Measurements from ENCODE around the gene SAXO1. TPM values are rescaled to one million over a fixed set of nuclear protein-coding genes. Genes with fewer than 3 reads are reported as not detected.
A peak's percentile ranks its signal among the peaks of the same experiment; 100 is the strongest.

SAXO1 gene
- total RNA-seq, 1 donor from 2014 or later: 0.14 TPM

DNA sequence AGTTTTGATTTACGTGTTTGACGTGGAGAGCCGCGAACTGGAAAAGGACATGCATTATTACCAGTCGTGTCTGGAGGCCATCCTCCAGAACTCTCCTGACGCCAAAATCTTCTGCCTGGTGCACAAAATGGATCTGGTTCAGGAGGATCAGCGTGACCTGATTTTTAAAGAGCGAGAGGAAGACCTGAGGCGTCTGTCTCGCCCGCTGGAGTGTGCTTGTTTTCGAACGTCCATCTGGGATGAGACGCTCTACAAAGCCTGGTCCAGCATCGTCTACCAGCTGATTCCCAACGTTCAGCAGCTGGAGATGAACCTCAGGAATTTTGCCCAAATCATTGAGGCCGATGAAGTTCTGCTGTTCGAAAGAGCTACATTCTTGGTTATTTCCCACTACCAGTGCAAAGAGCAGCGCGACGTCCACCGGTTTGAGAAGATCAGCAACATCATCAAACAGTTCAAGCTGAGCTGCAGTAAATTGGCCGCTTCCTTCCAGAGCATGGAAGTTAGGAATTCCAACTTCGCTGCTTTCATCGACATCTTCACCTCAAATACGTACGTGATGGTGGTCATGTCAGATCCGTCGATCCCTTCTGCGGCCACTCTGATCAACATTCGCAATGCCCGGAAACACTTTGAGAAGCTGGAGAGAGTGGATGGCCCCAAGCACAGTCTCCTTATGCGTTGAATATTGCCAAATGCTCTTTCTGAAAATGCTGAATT, 17.1 kb upstream of the SAXO1 start:
- Mint-ChIP-seq H3K27me3 (ENCODE audit: low read depth) (no peaks in the 10 kb centered on the region), H3K9me3 (no peaks in the 10 kb centered on the region), H3K36me3 (ENCODE audit: low read depth) (no peaks in the 10 kb centered on the region), H3K27ac (ENCODE audit: unreplicated experiment) (peak overlapping the region; percentile 85), H3K4me1 (peaks cover 34% of the 10 kb centered on the region), H3K4me3 (peak overlapping the region; percentile 95)
- no peak for DNase-seq (ENCODE audit: low read depth, low spot score)
- TF ChIP-seq, protein P1, sequence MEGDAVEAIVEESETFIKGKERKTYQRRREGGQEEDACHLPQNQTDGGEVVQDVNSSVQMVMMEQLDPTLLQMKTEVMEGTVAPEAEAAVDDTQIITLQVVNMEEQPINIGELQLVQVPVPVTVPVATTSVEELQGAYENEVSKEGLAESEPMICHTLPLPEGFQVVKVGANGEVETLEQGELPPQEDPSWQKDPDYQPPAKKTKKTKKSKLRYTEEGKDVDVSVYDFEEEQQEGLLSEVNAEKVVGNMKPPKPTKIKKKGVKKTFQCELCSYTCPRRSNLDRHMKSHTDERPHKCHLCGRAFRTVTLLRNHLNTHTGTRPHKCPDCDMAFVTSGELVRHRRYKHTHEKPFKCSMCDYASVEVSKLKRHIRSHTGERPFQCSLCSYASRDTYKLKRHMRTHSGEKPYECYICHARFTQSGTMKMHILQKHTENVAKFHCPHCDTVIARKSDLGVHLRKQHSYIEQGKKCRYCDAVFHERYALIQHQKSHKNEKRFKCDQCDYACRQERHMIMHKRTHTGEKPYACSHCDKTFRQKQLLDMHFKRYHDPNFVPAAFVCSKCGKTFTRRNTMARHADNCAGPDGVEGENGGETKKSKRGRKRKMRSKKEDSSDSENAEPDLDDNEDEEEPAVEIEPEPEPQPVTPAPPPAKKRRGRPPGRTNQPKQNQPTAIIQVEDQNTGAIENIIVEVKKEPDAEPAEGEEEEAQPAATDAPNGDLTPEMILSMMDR (conservative IDR thresholded peaks at IDR 0.05): no peak

DNA sequence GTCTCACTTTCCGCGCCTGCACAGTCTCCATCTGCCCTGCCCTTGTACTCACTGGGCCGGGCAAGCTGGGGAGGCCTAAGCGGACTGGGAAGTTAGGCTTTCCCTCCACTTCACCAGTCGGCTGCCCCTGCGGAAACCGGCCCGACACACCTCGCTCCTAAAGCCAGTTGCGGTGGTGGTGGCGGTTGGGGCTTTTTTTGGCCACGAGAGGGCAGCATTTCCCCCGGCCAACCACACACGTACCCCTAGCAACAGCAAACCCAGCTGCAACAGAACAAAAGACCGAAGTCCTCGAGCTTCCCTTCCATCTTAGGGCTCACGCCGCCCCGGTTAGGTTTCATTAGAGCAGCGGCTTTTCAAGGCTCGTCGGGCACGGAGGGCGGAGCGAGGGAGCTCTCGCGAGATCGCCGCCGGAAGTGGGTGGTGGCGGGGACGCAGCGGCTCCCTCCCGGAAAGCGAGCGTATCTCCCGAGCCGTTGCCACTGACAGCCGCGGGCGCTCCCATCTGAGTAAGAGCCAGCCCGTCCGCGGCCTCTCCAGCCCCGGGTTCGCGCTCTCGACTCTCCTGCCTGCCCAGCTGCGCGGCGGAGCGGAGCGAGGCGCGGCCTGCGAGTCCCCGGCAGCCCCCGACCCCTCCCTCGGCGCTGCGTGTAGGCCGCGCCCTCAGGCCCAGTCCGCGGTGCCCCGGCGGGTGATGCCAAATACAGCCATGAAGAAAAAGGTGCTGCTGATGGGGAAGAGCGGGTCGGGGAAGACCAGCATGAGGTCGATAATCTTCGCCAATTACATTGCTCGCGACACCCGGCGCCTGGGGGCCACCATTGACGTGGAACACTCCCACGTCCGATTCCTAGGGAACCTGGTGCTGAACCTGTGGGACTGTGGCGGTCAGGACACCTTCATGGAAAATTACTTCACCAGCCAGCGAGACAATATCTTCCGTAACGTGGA, 16.2 kb upstream of the SAXO1 start, which contains the start of gene RRAGA:
RRAGA (plus strand) TSS at position 462 of the 951 bp plus-strand sequence; CDS start at position 695, 233 bp downstream.
- Mint-ChIP-seq H3K36me3 (ENCODE audit: low read depth) (no peaks in the 10 kb centered on the region), H3K9me3 (peaks cover 1% of the 10 kb centered on the region), H3K4me1 (peaks cover 34% of the 10 kb centered on the region), H3K4me3 (peak within 1 kb of the TSS; percentile 95), H3K27ac (ENCODE audit: unreplicated experiment) (peak within 1 kb of the TSS; percentile 97), H3K27me3 (ENCODE audit: low read depth) (no peaks in the 10 kb centered on the region)
- peak; percentile 93 for DNase-seq (ENCODE audit: low read depth, low spot score)
- TF ChIP-seq, protein P1 (conservative IDR thresholded peaks at IDR 0.05): peak; percentile 95

DNA sequence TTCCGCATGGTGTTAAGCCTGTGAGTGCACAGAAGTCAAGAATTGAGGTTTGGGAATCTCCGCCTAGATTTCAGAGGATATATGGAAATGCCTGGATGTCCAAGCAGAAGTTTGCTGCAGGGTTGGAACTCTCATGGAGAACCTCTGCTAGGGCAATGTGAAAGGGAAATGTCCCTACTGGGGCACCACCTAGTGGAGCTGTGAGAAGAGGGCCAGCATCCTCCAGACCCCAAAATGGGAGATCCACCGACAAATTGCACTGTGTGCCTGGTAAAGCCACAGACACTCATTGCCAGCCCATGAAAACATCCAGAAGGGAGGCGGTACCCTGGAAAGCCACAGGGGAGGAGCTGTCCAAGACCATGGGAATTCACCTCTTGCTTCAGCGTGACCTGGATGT, 3.6 kb upstream of the SAXO1 start:
- Mint-ChIP-seq H3K27me3 (ENCODE audit: low read depth) (no peaks in the 10 kb centered on the region), H3K9me3 (peaks cover 12% of the 10 kb centered on the region)
- no peak for DNase-seq (ENCODE audit: low read depth, low spot score)

DNA sequence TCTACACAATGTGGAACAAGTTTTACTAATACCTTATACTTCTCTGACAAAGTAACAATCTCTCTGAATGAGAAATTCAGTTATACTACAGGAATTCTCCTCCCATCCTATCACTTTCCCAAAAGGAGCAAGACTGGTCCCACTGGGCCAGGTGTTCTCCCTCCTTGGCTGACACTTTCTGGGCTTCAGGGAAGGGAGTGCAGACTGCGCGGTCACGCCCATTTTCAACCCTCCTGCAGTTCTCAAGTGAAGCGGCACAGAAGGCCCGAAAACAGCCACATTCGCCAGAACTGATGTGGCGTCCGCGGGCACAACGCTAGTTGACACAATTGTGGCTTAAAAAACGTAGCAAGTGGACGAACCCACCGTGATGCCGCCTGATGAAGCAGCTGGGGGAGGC, 603 bp downstream of the SAXO1 start:
- Mint-ChIP-seq H3K4me1 (no peaks in the 10 kb centered on the region), H3K27me3 (ENCODE audit: low read depth) (peaks cover 2% of the 10 kb centered on the region), H3K4me3 (no peak overlapping the region), H3K36me3 (ENCODE audit: low read depth) (peaks cover 9% of the 10 kb centered on the region), H3K9me3 (peaks cover 12% of the 10 kb centered on the region), H3K27ac (ENCODE audit: unreplicated experiment) (no peak overlapping the region)
- DNase-seq (ENCODE audit: low read depth, low spot score): no peak
- TF ChIP-seq, protein P1 (conservative IDR thresholded peaks at IDR 0.05): no peak

More for the DNA sequence above, 3.6 kb upstream of the SAXO1 start:
- Mint-ChIP-seq H3K4me3 (no peak overlapping the region), H3K36me3 (ENCODE audit: low read depth) (peaks cover 9% of the 10 kb centered on the region), H3K27ac (ENCODE audit: unreplicated experiment) (no peak overlapping the region), H3K4me1 (no peaks in the 10 kb centered on the region)
- TF ChIP-seq, protein P1 (conservative IDR thresholded peaks at IDR 0.05): no peak

DNA sequence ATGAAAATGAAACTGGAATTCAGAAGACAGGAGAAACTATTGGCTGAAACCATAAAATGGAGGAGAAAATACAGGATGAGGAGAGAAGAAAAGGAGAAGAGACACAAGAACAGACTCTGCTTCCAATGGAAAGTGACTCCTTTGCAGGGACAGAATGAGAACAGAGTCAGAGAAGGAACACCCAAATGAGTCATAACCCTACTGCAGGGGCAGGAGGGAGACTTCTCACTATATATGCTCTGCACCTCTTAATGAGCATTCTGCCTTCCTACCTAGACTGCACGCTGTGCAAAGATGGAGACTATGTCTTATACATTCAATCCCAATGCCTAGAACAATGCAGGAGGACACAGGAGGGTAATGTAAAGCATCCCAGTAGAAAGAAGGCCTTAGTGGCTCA, 2.1 kb downstream of the SAXO1 start:
- no peak for DNase-seq (ENCODE audit: low read depth, low spot score)
- H3K4me1 Mint-ChIP-seq: no peaks in the 10 kb centered on the region
- H3K27ac Mint-ChIP-seq (ENCODE audit: unreplicated experiment): no peak overlapping the region
- peaks cover 9% of the 10 kb centered on the region for H3K9me3 Mint-ChIP-seq
- H3K36me3 Mint-ChIP-seq (ENCODE audit: low read depth): peaks cover 4% of the 10 kb centered on the region
- H3K4me3 Mint-ChIP-seq: no peak overlapping the region
- TF ChIP-seq, protein P1 (conservative IDR thresholded peaks at IDR 0.05): no peak
- peaks cover 2% of the 10 kb centered on the region for H3K27me3 Mint-ChIP-seq (ENCODE audit: low read depth)
